ENCODE measurements around the gene ANKRD62. TPM values are rescaled to one million over a fixed set of nuclear protein-coding genes. Genes with fewer than 3 reads are reported as not detected.

The ANKRD62 gene
- total and polyA plus RNA-seq, 2 of the 4 experiments (the other 2 are of a cell fraction) = not detected

DNA sequence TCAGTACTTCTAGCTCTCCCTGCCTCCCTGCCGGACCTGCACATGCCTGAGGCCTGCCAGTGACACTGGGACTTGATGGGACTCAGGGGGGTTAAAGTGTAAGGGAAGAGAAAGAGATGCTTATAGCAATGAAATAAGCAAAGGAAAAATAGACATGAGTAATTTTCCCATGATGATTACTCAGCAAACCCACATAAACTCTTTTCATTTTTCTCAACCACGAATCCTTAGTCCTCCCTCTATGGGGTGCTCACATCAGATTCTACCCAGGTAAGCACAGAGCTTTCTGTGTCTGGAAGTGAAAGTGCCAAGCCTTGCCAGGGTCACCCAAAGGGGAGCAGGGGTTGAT, 44.8 kb upstream of the ANKRD62 start (continued):
- no peak for TF ChIP-seq RFX5 (IDR thresholded peaks at IDR 0.05; ENCODE audit: low read depth, low read length)

DNA sequence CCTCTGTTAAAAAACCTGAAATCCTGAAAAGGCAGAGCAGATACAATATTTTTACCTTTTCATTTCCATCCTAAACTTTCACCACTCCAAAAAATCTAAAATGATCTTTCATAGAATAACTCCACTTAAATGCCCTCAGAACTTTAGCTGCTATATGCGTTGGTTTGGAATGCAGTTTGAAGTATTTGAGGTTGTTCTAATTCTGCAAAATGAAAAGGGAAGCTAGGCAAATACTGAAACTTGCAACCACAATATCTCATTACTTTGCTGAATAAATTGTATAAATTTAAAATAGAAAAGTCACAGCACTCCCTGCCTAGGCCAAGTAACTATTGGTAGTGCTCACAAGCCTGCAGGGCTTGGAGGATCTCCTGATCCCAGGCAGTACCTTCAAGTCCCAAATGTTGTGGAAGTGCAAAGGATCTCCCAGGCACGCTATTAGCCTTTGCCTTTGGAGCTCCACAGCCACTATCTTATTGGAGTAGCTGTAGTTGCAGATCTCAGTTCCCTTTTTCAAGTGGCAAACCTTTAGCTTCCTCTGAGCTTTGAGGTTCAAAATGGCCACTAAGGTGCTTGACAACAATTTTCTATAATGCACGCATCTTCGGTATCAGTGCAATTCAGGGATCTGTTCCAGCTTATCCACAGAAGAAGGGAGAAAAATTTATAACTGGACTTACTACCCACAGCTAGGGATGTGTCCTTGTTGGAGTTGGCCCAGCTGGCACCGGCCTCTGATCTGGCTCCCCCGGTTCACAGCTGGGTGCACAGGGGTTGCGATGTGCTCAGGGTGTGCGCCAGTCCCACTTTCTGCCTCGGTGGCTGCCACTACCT, 43.4 kb upstream of the ANKRD62 start:
- Histone ChIP-seq H3K56ac (ENCODE audit: extremely low read depth, insufficient read depth, low read length) (no peak overlapping the region), H2AFZ (replicated peaks; ENCODE audit: low read length, poor library complexity) (no peak overlapping the region), H2AK5ac (ENCODE audit: low read depth, low read length) (no peak overlapping the region), H4K91ac (ENCODE audit: insufficient read depth, low read depth, low read length) (no peak overlapping the region), H4K8ac (ENCODE audit: low read depth in 2 of 2, low read length in 2 of 2) (no peak overlapping the region), H3K27ac (ENCODE audit: insufficient read depth, low read length) (no peak overlapping the region), H3K36me3 (ENCODE audit: control insufficient read depth, insufficient read depth, low read length) (no peaks in the 10 kb centered on the region), H3K4me2 (ENCODE audit: low read depth, low read length) (no peak overlapping the region), H3K4ac (ENCODE audit: low read depth, low read length) (no peak overlapping the region), H3K4me3 (ENCODE audit: insufficient read depth, low read depth, low read length) (no peak overlapping the region), H3K23ac (ENCODE audit: low read depth, low read length) (no peak overlapping the region), H3K4me1 (ENCODE audit: control insufficient read depth, insufficient read depth, low read length) (peaks cover 8% of the 10 kb centered on the region), H2BK120ac (ENCODE audit: low read depth, low read length) (no peak overlapping the region), H3K14ac (replicated peaks; ENCODE audit: low read depth, low read length) (no peak overlapping the region), H4K20me1 (ENCODE audit: insufficient read depth, low read length) (no peaks in the 10 kb centered on the region; the same call in 1 of the 2 replicates), H2BK5ac (ENCODE audit: low read depth, low read length, poor library complexity, severe bottlenecking) (no peak overlapping the region), H3K79me1 (ENCODE audit: low read depth in 1 of 2, low read length in 2 of 2) (no peaks in the 10 kb centered on the region), H3K18ac (ENCODE audit: low read depth, low read length) (no peak overlapping the region), H2AK9ac (replicated peaks; ENCODE audit: low read depth, low read length, poor library complexity) (no peak overlapping the region), H2BK20ac (ENCODE audit: low read depth, low read length) (no peak overlapping the region), H3K27me3 (ENCODE audit: control insufficient read depth, insufficient read depth, low read length) (no peaks in the 10 kb centered on the region), H3K9me1 (ENCODE audit: insufficient read depth, low read length) (no peaks in the 10 kb centered on the region), H3K9me3 (ENCODE audit: control insufficient read depth, insufficient read depth, low read length) (no peaks in the 10 kb centered on the region), H4K5ac (ENCODE audit: low read depth, low read length) (no peak overlapping the region), H3K9ac (ENCODE audit: low read depth, low read length) (no peak overlapping the region), H2BK15ac (ENCODE audit: low read depth, low read length) (no peak overlapping the region)
- in situ Hi-C loops (cut with MboI; ENCODE audit: low sequenced_read_pairs) = no loop called here
- ChIA-PET CTCF (no interaction called here), POLR2A (ENCODE audit: unreplicated experiment) (no interaction called here)
- ATAC-seq (ENCODE audit: low read depth) (no peak), DNase-seq (no peak)
- dilution Hi-C loops (cut with HindIII; ENCODE audit: low sequenced_read_pairs, unreplicated experiment) = no loop called here
- BruUV-seq (replicated peaks) = no TSS peak
- WGBS, 2 experiments (ENCODE audit: extremely low coverage in 2 of 2, insufficient read length in 1 of 2) = no CpG with 5 or more reads among the region's 9 CpGs
- intact Hi-C loops (cut with micrococcal nuclease) = loop anchor here (10.0 kb wide), 1 partner anchor 185 kb away; no protein-coding TSS in a partner anchor
- TF ChIP-seq RFX5 (IDR thresholded peaks at IDR 0.05; ENCODE audit: low read depth, low read length) (no peak), POLR2A (IDR thresholded peaks at IDR 0.05; ENCODE audit: low read depth, low read length) (no peak), RAD21 (IDR thresholded peaks at IDR 0.05; ENCODE audit: low read length) (no peak), MAZ (IDR thresholded peaks at IDR 0.05; ENCODE audit: borderline replicate concordance, low read depth, low read length) (no peak), CEBPB (IDR thresholded peaks at IDR 0.05; ENCODE audit: low read depth, low read length) (no peak), BHLHE40 (IDR thresholded peaks at IDR 0.05; ENCODE audit: low read depth, low read length) (no peak), MXI1 (IDR thresholded peaks at IDR 0.05; ENCODE audit: borderline replicate concordance, low read depth, low read length) (no peak), CHD1 (IDR thresholded peaks at IDR 0.05; ENCODE audit: low read depth, low read length) (no peak), MAFK (IDR thresholded peaks at IDR 0.05; ENCODE audit: low read depth, low read length) (no peak), FOS (IDR thresholded peaks at IDR 0.05; ENCODE audit: low read depth, low read length) (no peak), SMC3 (IDR thresholded peaks at IDR 0.05; ENCODE audit: low read depth, low read length) (no peak), NFE2L2 (IDR thresholded peaks at IDR 0.05; ENCODE audit: low read depth, low read length) (no peak), RCOR1 (IDR thresholded peaks at IDR 0.05; ENCODE audit: insufficient replicate concordance, low read length) (no peak)
- TF ChIP-seq, protein P1, sequence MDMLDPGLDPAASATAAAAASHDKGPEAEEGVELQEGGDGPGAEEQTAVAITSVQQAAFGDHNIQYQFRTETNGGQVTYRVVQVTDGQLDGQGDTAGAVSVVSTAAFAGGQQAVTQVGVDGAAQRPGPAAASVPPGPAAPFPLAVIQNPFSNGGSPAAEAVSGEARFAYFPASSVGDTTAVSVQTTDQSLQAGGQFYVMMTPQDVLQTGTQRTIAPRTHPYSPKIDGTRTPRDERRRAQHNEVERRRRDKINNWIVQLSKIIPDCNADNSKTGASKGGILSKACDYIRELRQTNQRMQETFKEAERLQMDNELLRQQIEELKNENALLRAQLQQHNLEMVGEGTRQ (IDR thresholded peaks at IDR 0.05; ENCODE audit: low read depth, low read length) = no peak
- TF ChIP-seq, protein P2, sequence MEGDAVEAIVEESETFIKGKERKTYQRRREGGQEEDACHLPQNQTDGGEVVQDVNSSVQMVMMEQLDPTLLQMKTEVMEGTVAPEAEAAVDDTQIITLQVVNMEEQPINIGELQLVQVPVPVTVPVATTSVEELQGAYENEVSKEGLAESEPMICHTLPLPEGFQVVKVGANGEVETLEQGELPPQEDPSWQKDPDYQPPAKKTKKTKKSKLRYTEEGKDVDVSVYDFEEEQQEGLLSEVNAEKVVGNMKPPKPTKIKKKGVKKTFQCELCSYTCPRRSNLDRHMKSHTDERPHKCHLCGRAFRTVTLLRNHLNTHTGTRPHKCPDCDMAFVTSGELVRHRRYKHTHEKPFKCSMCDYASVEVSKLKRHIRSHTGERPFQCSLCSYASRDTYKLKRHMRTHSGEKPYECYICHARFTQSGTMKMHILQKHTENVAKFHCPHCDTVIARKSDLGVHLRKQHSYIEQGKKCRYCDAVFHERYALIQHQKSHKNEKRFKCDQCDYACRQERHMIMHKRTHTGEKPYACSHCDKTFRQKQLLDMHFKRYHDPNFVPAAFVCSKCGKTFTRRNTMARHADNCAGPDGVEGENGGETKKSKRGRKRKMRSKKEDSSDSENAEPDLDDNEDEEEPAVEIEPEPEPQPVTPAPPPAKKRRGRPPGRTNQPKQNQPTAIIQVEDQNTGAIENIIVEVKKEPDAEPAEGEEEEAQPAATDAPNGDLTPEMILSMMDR (conservative IDR thresholded peaks at IDR 0.05; ENCODE audit: low read depth, low read length) = no peak

All from IMR-90 (cell line).